Hematopoietic multipotent progenitor cell treated with erythropoietin and hydrocortisone succinate and interleukin-3 and kit ligand, for 4 days (in vitro differentiated cells): ENCODE results near the gene C2.
"Not testable (repeated sequence)": the region's sequence is repeated elsewhere in the genome, so short reads cannot be mapped to it uniquely, and the experiment has no call there.

Experiments
- DNase-seq: peaks from one replicate; pipeline ENCODE4 v3.0.0-alpha.2; 2015

The C2 gene

DNA sequence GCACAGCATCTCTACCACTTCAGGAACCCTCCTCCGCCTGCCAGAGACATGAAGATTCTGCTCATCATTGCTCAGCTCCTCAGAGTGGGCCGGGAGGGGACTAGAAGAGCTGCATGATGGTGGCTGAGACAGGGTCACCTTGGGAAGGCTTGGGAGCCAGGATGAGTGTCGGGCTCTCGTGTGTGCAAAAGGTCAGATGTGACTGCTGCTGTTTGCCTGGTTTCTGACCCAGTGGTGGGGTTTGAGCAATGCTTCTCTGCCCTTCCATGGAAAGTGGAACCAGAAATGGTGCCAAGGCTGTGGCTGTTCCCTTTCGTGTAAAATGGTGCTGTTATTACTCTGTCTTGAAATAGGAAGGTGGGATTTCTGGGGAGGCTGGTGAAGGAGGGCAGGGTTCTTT lies 53.5 kb downstream of the C2 start:
- DNase-seq: not testable (repeated sequence)

- not testable (repeated sequence) for DNase-seq
Measured at GRCh38 chr6:31981744-31982143, 54.2 kb downstream of the C2 start, which contains the start of gene C4A. Gene C4A (plus strand): TSS chr6:31982057. CDS start chr6:31982108, 51 bp downstream.

GRCh38 chr6:31989363-31989762 lies 61.8 kb downstream of the C2 start:
- not testable (repeated sequence) for DNase-seq

DNA sequence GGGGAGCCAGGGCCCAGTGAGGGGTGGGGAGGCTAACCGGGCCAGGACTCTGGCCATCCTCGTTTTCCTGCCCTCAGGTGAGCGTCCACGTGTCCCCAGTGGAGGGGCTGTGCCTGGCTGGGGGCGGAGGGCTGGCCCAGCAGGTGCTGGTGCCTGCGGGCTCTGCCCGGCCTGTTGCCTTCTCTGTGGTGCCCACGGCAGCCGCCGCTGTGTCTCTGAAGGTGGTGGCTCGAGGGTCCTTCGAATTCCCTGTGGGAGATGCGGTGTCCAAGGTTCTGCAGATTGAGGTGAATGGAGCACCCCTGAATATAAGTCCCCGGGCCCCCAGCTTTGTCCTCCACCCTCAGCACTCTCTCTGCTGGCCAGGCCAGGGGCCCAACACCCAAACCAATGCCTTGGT lies 66.9 kb downstream of the C2 start:
- not testable (repeated sequence) for DNase-seq
